GM20431 (cell line): ENCODE results near the gene MINDY4B.

Experiments
- in situ Hi-C: fragments of 300-500 bp; cut with MseI, MboI; formaldehyde crosslinking; loops from one replicate; pipeline ENCODE4 v1.15.0; 2020; ENCODE audit warnings: low sequenced_read_pairs; ENCODE audit not compliant: unreplicated experiment

The MINDY4B gene

DNA sequence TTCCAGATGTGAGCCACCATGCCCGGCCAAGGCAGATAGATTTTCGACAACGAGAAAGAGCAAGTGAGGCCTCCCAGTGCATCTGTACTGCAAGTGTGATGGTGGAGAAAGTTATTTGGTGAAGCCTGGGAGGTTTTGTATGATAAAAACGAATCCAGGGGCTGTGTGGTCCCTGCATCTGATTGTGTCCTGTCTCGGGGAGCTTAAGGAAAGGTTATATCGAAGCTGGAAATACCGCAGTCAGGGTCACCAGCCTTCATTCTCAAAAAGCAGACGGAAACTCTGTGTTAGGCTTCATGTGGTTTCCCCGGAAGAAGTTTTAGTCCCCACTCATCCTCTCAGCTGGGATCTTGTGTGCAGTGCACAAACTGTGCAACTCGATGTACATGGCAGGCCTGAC, 3.4 kb downstream of the MINDY4B start:
- in situ Hi-C loops = no loop called here

DNA sequence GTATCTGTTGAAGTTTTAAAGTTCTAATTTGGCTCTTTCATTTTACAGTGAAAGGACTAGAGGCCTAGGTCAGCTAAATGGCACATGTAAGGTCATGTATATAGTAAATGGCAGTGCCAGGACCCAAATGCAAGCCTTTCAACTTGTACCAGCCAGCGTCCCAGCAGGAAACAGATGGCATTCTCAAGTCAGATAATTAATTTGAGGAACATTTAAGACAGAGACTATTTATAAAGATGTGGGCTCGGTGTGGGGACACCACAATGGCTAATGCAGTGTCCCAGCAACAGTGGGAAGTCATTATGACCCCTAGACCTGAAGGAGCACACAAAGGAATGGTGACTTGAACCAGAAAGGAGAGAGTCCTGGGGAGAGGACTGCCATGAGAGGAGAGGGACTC, 6.1 kb downstream of the MINDY4B start:
- in situ Hi-C loops = no loop called here

DNA sequence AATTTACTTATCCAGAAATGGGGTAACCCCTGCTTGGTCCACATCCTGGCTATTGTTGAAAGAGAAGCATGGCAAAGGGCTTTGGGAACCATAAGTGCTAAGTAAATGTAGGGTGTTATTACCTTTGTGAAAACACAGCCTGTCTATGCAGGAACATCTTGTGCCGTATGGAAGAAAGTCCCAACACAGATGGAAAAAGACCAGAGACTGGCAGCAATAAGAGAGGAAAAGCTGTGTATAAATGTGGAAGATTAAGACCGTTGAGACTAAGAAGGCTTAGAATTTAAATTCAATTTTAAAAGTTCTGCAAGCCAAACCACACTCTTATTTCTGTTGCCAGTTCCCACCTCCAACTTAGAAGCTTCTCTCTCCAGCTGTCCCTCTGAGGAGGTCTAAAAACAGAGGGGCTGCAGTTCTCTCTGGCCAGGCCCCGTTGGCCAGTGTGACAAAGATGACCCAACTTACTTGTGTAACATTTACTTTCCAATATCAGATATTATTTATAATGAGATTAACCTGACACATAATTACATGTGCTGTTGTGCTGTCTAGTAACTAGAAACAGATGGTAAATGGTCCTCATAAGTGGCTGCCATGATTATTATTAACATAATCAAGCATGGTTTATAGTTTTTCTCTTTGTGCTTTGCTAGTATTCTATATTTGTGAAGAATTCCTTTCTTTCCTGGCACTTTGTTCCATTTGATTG, 7.0 kb downstream of the MINDY4B start:
- in situ Hi-C loops = no loop called here

DNA sequence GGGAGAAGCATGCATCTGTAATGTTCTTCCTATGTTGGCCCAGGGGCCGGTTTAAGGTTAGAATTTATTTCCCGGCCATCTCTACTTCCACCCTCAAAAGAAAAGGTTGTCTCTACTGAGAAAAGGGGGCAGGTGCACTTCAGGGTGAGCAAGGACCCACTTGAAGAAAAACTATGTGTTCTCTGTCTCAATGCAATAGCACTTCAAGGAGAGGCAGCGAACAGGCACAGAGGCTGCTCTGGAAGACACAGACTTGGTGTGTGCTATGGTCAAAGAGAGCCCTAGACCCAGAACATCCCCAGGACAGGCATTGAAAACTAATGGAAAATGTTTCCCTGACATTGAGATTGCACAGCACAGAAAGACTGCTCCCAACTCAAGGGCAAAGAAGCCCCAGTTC, 7.6 kb downstream of the MINDY4B start:
- in situ Hi-C loops = no loop called here

DNA sequence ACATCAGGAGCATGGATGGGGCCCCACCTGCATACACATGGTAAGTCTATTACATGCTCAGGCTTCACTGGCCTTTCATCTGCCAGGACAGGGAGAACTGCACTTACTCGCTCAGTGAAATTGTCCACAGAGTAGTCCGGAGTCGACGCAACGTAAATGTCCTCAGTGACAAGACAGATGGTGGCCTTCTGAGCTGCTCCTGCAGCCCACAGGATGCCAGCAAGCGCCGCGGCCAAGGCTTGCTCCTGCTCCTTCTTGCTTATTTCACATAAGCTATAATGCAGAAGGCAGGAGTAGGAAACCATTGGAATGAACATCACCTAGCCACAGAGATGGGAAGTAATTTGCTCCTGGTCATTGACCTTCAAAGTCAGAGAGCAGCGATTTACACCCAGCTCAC, 14.4 kb downstream of the MINDY4B start:
- in situ Hi-C loops = no loop called here

DNA sequence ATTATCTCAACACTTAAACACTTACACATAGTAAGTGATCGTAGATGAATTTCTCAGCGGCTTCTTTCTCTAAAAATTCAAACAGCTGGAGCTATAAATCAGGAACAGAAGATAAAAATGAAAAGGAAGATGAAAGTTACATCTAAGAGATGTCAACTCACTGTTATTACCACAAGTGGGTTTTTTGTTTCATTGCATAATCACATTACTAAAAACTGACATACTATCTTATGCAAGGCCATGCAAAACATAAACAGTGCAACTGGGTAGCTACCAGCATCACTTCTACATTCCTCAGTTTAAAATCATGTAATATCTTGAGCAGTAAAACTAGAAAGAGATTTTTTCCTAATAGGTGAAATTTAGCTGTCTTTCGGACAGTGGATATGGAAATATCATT, 14.9 kb downstream of the MINDY4B start:
- in situ Hi-C loops = no loop called here

DNA sequence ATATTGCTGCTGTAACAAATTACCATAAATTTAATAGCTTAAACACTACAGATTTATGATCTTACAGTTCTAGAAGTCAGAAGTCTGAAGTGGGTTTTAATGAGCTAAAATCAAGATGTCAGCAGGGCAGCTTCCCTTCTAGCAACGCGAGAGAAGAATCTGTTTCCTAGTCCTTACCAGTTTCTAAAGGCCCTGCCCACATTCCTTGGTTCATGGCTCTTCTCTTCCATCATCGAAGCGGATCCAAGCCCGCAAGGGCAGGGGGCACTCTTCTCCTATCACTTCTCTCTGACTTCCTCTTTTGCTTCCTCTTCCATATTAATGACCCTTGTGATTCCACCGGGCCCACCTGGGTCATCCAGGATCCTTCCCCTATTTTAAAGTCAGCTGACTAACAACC, 16.1 kb downstream of the MINDY4B start:
- in situ Hi-C loops = no loop called here

DNA sequence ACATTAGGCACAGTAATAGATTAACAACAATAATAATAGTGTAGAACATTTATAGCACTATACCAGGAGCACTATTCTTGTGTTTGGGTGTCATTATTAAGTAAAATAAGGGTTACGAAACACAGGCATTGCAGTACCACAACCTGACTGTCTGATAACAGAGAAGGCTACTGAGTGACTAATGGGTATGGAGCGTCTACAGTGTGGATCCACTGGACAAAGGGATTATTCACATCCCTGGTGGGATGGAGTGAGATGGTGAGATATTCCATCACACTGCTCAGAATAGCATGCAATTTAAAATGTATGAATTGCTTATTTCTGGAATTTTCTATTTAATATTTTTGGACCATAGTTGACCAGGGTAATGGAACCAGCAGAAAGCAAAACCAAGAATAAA, 18.2 kb downstream of the MINDY4B start:
- in situ Hi-C loops = no loop called here

DNA sequence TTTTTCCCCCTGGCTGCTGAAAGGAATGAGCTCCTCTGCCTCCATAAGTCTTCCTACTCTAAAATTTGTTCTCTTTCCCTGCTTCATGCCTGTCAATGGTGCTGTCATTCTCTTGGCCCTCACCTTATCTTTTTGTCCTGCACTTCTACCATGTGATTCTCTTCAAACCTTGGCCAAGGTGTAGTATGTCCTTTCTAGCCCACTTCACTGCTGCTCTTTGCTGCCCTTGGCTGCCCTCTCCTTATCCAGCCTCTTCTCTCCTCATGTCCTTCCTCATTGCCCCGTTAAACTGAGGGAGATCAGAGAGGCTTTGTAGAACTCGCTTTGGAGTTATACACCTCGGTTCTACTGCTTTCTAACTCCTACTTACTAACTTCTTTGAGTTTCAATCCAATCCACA, 19.7 kb downstream of the MINDY4B start:
- in situ Hi-C loops = no loop called here

DNA sequence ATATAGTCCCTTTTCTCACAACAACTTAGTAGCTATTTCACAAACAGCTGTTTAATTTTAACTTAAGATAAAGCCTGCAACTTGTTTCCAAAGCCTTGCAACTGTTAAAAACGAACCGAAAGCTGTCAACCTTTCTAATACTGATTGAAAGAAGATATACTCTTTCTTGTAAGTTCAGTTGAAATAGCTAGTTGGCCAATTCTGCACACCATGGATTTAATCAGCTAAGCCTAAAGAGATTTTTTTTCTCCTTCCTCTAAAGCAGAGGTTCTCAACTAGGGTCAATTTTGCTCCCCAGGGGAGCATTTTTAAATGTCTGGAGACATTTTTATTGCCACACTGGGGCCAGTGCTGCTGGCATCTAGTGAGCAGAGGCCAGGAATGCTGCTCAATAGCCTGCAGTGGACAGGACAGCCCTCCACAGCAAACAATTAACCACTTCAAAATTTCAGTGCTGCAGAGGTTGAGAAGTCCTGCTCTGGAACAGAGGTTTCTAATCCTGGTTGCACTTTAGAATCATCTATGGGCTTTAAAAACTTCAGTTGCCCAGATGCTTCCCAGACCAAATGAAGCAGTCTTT, 26.2 kb downstream of the MINDY4B start:
- in situ Hi-C loops = no loop called here

DNA sequence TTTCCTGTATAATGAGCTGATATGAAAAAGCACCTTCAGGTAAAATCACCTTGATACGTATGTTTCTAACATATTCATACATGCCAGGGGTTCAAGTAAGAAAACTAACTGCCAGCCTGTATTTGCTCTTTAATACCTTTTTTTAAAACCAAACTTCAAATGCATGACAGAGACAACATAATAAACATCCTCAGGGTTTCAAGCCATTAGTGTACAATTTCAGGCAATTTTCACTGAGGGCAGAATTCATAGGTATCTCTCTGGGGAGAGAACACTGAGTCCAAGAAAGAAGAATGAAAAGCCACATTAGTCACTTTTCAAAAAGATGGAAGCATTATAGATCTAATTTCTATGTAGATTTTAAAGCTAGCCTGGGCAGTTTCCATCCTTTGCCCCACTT, 26.9 kb downstream of the MINDY4B start:
- in situ Hi-C loops = no loop called here

DNA sequence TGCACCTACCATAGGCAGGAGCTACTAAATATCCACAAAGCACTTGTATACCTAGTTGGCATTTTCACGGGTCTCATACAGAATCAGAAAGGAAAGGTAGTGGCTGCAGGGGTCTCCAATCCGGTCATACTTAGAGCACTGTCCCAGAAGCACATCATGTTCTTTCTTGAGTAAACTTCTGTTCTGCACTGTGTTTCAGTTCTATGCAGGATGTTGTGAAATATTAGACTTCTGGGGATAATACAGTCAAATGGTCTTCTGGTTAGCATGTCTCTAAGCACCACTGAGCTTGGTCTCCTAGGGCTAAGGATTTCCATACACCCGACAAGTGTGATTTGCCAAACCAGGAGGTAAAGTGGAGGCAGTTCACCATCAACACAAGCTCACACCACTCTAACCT, 27.9 kb downstream of the MINDY4B start:
- in situ Hi-C loops = no loop called here

DNA sequence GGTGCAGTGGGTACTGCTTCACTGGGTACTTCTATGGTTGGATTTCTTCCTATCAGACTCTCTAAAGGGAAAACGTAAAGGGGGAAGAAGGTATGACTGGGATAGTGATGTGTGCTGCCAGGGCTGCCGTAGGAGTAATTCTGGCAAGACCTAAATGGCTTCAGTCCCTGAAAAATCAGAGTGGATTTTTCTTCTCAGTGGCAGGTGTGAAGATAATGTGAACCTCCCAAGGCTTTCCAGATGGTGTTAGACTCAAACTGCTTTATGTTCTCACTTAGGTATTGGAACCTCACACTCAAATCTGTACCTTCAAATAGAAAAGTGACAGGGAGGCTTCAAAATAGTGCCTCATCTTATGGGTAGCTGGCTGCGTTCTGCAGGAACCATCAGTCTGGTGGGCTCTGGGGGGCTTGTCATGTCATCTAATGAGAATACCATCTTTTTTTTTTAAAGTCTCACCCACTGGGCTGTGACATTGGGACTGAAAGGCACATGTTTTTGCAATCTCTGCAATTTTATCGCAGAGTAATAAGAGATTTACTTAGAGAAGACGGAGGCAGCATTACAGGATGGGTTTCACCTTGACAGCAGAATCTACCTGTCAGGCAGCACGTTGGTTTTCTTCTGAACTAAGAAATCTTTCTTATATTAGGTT, 28.5 kb downstream of the MINDY4B start:
- in situ Hi-C loops = no loop called here

DNA sequence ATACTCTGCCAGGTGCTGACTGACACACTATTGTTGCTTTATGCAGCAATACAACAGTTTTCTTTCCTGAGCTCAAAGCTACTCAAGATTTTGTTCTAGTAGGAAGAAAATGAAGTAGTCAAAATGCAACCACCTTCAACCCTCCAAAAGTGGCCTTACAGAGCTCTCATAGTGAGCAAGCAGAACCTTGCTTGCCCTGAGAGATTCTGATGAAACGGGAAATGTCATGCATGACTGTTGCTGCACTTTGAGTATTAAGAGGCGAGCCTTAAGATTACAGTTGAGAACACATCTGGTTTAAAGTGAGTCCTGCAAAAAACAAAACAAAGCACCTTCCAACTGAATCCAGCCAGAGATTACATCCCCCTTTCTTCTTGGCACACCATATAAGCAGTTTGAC, 29.7 kb downstream of the MINDY4B start:
- in situ Hi-C loops = no loop called here

DNA sequence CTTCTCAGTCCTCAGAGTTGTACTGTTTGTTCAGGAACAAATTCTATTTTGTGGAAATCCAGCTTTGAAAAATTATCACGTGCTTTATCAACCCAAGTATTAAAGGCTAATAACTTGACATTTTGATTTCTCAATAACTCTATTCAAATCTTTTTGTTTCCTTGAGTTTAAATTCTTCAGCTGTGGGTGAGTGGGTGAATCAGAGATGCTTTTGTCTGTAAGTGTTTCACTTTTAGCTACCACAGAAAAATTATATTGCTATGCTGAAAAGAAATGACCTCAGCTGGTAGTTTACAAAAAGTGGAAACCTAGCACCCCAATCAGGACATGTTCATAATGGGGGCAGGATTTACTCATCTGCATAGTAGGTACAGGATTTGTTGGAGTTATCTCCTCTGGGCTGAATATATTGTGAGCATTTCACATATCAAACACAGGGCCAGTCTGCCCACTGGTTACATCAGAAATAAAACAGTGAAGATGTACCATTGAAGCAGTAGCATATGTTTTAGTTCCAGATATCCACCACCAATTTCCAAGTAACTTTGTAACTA, 30.5 kb downstream of the MINDY4B start:
- in situ Hi-C loops = loop anchor here (25.0 kb wide), 1 partner anchor 337 kb away; the partner anchor contains the start of genes EIF2A and SERP1

DNA sequence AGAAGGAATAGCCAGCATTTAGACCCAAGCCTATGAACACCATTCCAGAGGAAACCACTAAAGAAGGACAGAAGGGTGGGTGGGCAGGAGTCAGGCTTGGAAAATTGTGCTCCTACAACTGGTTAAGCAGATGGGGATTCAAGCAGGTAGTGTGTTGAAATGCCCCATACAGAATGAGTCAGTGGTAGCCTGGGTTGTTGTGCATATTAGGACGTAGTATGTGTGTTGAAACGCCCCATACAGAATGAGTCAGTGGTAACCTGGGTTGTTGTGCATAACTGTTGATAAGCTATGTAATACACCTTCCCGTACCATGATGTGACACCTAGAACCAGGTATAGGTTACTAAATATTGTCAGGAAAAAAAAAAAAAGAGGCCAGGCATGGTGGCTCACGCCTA, 34.0 kb downstream of the MINDY4B start:
- in situ Hi-C loops = loop anchor here (25.0 kb wide), 1 partner anchor 334 kb away; the partner anchor contains the start of genes EIF2A and SERP1

DNA sequence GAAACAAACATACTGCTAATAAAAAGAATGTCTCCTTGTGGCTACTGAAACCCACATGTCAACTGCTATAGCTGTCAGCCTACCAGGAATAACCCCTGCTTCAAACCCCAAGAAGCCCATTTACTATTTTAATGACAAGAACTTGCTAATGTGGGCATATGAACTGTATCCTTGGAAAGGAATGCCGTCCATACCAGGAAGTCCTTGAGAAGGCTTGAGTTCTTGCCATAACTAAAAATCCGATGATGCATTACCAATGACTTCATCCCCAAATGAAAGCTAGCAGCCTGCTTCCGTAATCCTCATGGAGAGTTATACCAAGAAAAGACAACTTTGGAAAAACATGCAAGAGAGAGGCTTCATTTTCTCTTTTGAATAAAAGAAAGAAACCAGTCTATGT, 34.8 kb downstream of the MINDY4B start:
- in situ Hi-C loops = loop anchor here (25.0 kb wide), 1 partner anchor 333 kb away; the partner anchor contains the start of genes EIF2A and SERP1

DNA sequence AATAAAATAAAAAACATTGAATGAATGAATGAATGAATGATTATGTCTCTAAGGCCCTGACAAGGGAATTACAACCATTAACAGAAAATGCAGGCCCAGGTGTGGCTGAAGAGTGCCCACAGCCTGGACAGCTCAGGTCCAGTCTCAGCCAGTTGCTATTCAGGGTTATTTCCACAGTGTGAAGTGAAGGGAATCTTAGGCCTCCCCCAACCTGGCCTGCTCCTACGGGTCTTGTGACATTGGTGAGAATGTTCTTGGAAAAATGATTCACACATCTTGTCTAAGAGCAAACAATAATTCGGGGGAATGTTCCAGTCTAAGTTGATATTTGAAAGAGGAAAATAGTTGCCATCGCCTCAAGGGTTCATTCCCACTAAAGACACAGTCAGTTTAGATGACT, 37.0 kb downstream of the MINDY4B start:
- in situ Hi-C loops = loop anchor here (10.0 to 25.0 kb wide), 2 partner anchors 143 to 331 kb away; partner anchors contain the start of genes EIF2A and SERP1

DNA sequence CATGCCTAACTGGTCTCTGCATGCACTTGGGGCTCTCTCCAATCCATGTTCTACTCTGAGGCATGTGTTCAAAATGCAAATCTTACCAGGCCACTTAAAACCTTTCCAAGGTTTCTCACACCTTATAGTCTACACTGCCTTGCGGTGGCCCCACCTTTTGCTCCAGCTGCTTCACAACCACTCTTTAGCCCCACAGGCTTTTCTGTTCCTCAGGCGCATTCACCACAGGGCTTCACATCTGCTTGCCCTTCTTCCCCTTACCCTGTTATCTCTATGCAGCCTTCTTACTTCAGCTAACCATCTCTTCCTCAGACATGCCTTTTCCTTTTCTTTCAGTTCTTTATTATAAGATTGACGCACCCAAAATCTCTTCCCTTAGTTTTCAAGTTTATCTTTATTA, 37.8 kb downstream of the MINDY4B start:
- in situ Hi-C loops = loop anchor here (10.0 to 25.0 kb wide), 2 partner anchors 143 to 330 kb away; partner anchors contain the start of genes EIF2A and SERP1

DNA sequence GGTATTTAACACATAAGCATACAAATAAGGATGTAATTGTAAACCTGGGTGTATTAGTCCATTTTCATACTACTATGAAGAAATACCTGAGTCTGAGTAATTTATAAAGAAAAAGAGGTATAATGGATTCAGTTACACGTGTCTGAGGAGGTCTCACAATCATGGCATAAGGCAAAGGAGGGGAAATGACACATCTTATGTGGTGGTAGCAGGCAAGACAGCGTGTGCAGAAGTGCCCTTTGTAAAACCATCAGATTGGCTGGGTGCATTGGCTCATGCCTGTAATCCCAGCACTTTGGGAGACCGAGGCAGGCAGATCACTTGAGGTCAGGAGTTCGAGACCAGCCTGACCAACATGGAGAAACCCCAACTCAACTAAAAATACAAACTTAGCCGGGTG, 41.3 kb downstream of the MINDY4B start:
- in situ Hi-C loops = loop anchor here (10.0 to 25.0 kb wide), 2 partner anchors 139 to 327 kb away; partner anchors contain the start of genes EIF2A and SERP1

DNA sequence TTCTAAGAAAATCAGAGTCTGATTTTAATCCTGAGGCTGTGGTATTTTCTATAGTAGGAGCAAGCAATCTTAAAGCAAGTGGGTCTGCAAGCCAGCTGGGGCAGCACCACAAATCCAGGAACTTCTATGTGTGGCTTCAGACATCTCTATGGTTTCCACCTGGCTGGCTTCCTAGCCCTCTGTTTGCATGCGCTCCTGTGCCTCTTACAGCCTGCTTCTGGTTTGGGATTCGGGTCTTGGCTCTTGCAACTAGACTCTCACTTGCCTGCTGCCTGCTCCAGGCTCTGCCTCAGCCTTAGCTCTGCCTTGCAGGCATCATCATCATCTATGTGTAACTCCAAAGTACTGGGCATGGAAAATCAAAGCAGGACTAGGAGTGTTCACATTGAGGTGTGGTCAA, 43.4 kb downstream of the MINDY4B start:
- in situ Hi-C loops = loop anchor here (10.0 to 25.0 kb wide), 2 partner anchors 137 to 325 kb away; partner anchors contain the start of genes EIF2A and SERP1
